Adrenal gland (tissue), 12 donors: ENCODE measurements around the gene AOC2. TPM values are rescaled to one million over a fixed set of nuclear protein-coding genes. Genes with fewer than 3 reads are reported as not detected.
A peak's percentile ranks its signal among the peaks of the same experiment; 100 is the strongest.

Source experiments
- DNase-seq, 7 donors: peaks; one replicate each; pipeline ENCODE4 v3.0.0-alpha.2; 2019 to 2020
- H3K27ac ChIP-seq, 5 donors: fragments of 200-600 bp; sonication (generic) in 4 of 5; 1 replicate in 3 of 5; 2 replicates in 2 of 5; pipeline versions ENCODE4 v1.5.1 to v1.8.0; 2016 to 2020; ENCODE audit warnings: mild to moderate bottlenecking in 1 of 5
- H3K27me3 ChIP-seq: fragments of 200-600 bp; 2 replicates; pipeline ENCODE4 v1.8.0; 2021
- H3K36me3 ChIP-seq, 2 donors: fragments of 200-600 bp; replicated peaks in 1 of 2; 1 replicate in 1 of 2; 2 replicates in 1 of 2; pipeline versions ENCODE4 v1.5.1 to v1.8.0; 2018 to 2022
- H3K4me1 ChIP-seq, 2 donors: fragments of 200-600 bp; replicated peaks in 1 of 2; 1 replicate in 1 of 2; 2 replicates in 1 of 2; pipeline versions ENCODE4 v1.5.1 to v1.8.0; 2018 to 2021
- H3K4me3 ChIP-seq, 4 donors: fragments of 200-600 bp; sonication (generic) in 3 of 4; one replicate each; pipeline ENCODE4 v1.5.1; 2016 to 2018
- H3K9me3 ChIP-seq, 3 donors: fragments of 200-600 bp; sonication (generic) in 1 of 3; replicated peaks in 1 of 3; 1 replicate in 2 of 3; 2 replicates in 1 of 3; pipeline versions ENCODE4 v1.5.1 to v1.8.0; 2016 to 2021
- CTCF ChIP-seq, 6 experiments: fragments of 450-650 bp in 4 of 6; fragments of 200-600 bp in 2 of 6; sonication (generic) in 1 of 6; IDR thresholded peaks; 1 replicate in 5 of 6; 2 replicates in 1 of 6; pipeline versions ENCODE4 v1.5.1 to v1.8.0; 2016 to 2021; ENCODE audit warnings: antibody characterized with exemption in 6 of 6, mild to moderate bottlenecking in 2 of 6, moderate library complexity in 1 of 6
- POLR2A ChIP-seq, 2 donors: fragments of 450-650 bp; IDR thresholded peaks; one replicate each; pipeline ENCODE4 v1.6.1; 2017; ENCODE audit warnings: antibody characterized with exemption in 2 of 2, mild to moderate bottlenecking in 2 of 2, moderate library complexity in 1 of 2
- WGBS, 4 donors: extraction: QIAGEN DNeasy Blood & Tissue Kit in 2 of 4; methylation state at CpG; one replicate each; pipeline versions ENCODE4 v1.1.5 to v1.1.7; 2013 to 2017; 5-methylcytosine and 5-hydroxymethylcytosine counted together
- intact Hi-C, 2 donors: fragments of 100-400 bp; cut with DNase I; formaldehyde crosslinking; loops; one replicate each; pipeline versions ENCODE4 v1.14.1 to v1.15.0; 2022 to 2023
- polyA plus RNA-seq, 3 donors: library from polyadenylated mRNA; stranded (reverse); fragments of 200-250 nt in 2 of 3; fragments of 350-450 nt in 1 of 3; fragmentation: Illumina TruSeq in 1 of 3; extraction: RNeasy Lipid Tissue Mini Kit (QIAGEN cat#74804) in 1 of 3; gene quantifications; one replicate each; pipeline ENCODE4 v1.2.3, GENCODE V29; 2013 to 2014
- total RNA-seq, 9 donors: library from RNA; depleted of rRNA in 4 of 9; stranded (reverse); fragments of >200 nt in 4 of 9; fragments of 120-200 nt in 1 of 9; fragmentation: NEBNext Ultra II Directional in 1 of 9; extraction: Animal tissue kit (Norgen Biotek cat#: 25700) in 1 of 9; gene quantifications; one replicate each; pipeline versions ENCODE4 v1.1.0 to v1.2.4, GENCODE V29; 2013 to 2023
- donor health status: healthy with polysubstance abuse.
- donor health status: Bipolar disorder and iron deficiency.
- donor health status: DM: yes; HTN: yes; CAD: no.
- donor health status: DM: no; HTN: no; CAD: no.
- donor health status: DM: no; HTN: no; CAD: no.
- donor health status: DM: yes; HTN: yes; CAD: no.

Gene AOC2
- total and polyA plus RNA-seq, 12 donors, result 0.60 to 2.2 (median 1.4) TPM

GRCh38 chr17:42841975-42842685 is 2.2 kb upstream of the AOC2 start:
- 69 to 72% (median 70%) methylated on average over 11 of the region's 11 CpGs for WGBS, 4 donors
- intact Hi-C loops, result loop anchor here (5.0 to 10.0 kb wide), 2 partner anchors 95 to 153 kb away; partner anchors contain the start of gene RPL27 (in 1 of the 2)
- H3K27ac ChIP-seq, result no peak overlapping the region
- no peaks in the 10 kb centered on the region for H3K27me3 ChIP-seq
- no peak for TF ChIP-seq POLR2A (IDR thresholded peaks at IDR 0.05)
- peaks cover 0 to 73% of the 10 kb centered on the region in 2 donors for H3K36me3 ChIP-seq
- DNase-seq, result peak in 1 of 7 donors; percentile 42
- H3K9me3 ChIP-seq, result no peaks in the 10 kb centered on the region
- H3K4me3 ChIP-seq, result no peak overlapping the region
- peaks cover 0 to 17% of the 10 kb centered on the region in 2 donors for H3K4me1 ChIP-seq

- intact Hi-C loops, result loop anchor here (5.0 to 10.0 kb wide), 2 partner anchors 94 to 151 kb away; partner anchors contain the start of gene RPL27 (in 1 of the 2)
- WGBS, 4 donors, result 30 to 36% (median 33%) methylated on average over 6 of the region's 6 CpGs
- H3K4me3 ChIP-seq, result no peak overlapping the region
- H3K9me3 ChIP-seq, result no peaks in the 10 kb centered on the region
- H3K27me3 ChIP-seq, result no peaks in the 10 kb centered on the region
- peaks cover 0 to 60% of the 10 kb centered on the region in 2 donors for H3K36me3 ChIP-seq
- H3K4me1 ChIP-seq, result peaks cover 0 to 21% of the 10 kb centered on the region in 2 donors
- DNase-seq, result peak; percentile 35 to 68 (median 53)
- TF ChIP-seq CTCF (IDR thresholded peaks at IDR 0.05) (peak; percentile 70 to 99 (median 96)), POLR2A (IDR thresholded peaks at IDR 0.05) (no peak)
- peak overlapping the region in 2 of 5 donors; percentile 19 to 35 for H3K27ac ChIP-seq
Measured at GRCh38 chr17:42843358-42843934, 934 bp upstream of the AOC2 start.

GRCh38 chr17:42844761-42845555 is 578 bp downstream of the AOC2 start:
- H3K27me3 ChIP-seq, result no peaks in the 10 kb centered on the region
- peaks cover 0 to 45% of the 10 kb centered on the region in 2 donors for H3K36me3 ChIP-seq
- H3K4me1 ChIP-seq, result peaks cover 0 to 27% of the 10 kb centered on the region in 2 donors
- TF ChIP-seq POLR2A (IDR thresholded peaks at IDR 0.05) (no peak), CTCF (IDR thresholded peaks at IDR 0.05) (no peak)
- DNase-seq, result peak in 1 of 7 donors; percentile 51
- no peaks in the 10 kb centered on the region for H3K9me3 ChIP-seq
- H3K27ac ChIP-seq, result peak overlapping the region in 1 of 5 donors; percentile 80
- intact Hi-C loops, result loop anchor here (5.0 to 10.0 kb wide), 2 partner anchors 92 to 150 kb away; partner anchors contain the start of gene RPL27 (in 1 of the 2)
- WGBS, 4 donors, result 90 to 94% (median 92%) methylated on average over 4 to 24 of the region's 24 CpGs
- H3K4me3 ChIP-seq, result no peak overlapping the region

- Histone ChIP-seq H3K27me3 (no peaks in the 10 kb centered on the region), H3K9me3 (no peaks in the 10 kb centered on the region), H3K4me1 (peaks cover 5 to 30% of the 10 kb centered on the region in 2 donors), H3K4me3 (no peak overlapping the region), H3K27ac (peak overlapping the region in 1 of 5 donors; percentile 80), H3K36me3 (peaks cover 0 to 39% of the 10 kb centered on the region in 2 donors)
- no peak for TF ChIP-seq CTCF (IDR thresholded peaks at IDR 0.05)
- no peak for TF ChIP-seq POLR2A (IDR thresholded peaks at IDR 0.05)
- intact Hi-C loops, result loop anchor here in 1 of 2 donors (5.0 to 10.0 kb wide), 2 partner anchors 92 to 149 kb away; partner anchors contain the start of gene RPL27
- 88 to 95% (median 90%) methylated on average over 4 to 12 of the region's 12 CpGs for WGBS, 4 donors
- DNase-seq, result peak in 2 of 7 donors; percentile 13 to 44
Measured at GRCh38 chr17:42845556-42845917, 1.2 kb downstream of the AOC2 start.
